Colon (tissue), 2 donors: ENCODE data around the gene ZBTB26.
"Not testable (repeated sequence)": the region's sequence is repeated elsewhere in the genome, so short reads cannot be mapped to it uniquely, and the experiment has no call there.

Experiments used
- FAIRE-seq: peaks from 2 replicates; lab custom pipeline; 2012; peaks lifted over from hg19 to GRCh38; lab: Jason Lieb, UNC
- donor health status: control.
- donor health status: control.

ZBTB26 gene

GRCh38 chr9:122929796-122930354 lies 1.4 kb downstream of the ZBTB26 start:
- FAIRE-seq: no peak

DNA sequence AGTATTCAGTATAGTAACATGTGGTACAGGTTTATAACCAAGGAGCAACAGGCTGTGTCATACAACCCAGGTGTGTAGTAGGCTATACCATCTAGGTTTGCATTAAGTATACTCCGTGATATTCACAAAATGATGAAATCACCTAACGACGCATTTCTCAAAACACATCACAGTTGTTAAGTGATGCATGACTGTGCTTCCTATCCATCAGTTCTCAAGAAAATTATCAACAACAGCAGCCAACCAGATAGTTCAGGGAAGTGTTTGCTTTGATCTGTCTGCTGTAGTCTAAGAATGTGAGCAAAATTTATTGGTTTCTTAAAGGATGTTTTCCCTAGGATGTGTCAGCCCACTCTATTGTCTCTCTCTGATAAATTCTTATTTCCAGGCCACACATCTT lies 7.4 kb downstream of the ZBTB26 start:
- no peak for FAIRE-seq

GRCh38 chr9:122922713-122923112 lies 8.6 kb downstream of the ZBTB26 start:
- FAIRE-seq: no peak

DNA sequence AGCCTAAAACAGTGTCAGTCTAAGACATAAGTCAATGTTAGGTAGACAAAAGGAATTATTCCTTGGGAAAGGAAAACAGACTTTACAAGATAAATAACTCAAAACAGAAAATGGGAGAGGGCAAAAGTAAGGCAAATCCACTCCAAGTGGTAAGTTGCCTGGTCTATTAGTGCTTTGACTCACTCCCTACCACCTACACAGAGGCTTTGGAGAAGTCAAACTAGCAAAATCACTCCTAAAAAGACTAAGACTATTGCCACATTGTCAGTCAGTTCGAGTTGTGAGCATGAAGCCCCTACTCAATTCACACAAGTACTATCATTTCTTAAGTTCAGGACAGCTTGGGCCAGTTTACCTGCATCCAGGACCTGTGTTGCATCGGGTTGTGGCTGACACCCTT lies 13.0 kb downstream of the ZBTB26 start:
- FAIRE-seq: no peak

DNA sequence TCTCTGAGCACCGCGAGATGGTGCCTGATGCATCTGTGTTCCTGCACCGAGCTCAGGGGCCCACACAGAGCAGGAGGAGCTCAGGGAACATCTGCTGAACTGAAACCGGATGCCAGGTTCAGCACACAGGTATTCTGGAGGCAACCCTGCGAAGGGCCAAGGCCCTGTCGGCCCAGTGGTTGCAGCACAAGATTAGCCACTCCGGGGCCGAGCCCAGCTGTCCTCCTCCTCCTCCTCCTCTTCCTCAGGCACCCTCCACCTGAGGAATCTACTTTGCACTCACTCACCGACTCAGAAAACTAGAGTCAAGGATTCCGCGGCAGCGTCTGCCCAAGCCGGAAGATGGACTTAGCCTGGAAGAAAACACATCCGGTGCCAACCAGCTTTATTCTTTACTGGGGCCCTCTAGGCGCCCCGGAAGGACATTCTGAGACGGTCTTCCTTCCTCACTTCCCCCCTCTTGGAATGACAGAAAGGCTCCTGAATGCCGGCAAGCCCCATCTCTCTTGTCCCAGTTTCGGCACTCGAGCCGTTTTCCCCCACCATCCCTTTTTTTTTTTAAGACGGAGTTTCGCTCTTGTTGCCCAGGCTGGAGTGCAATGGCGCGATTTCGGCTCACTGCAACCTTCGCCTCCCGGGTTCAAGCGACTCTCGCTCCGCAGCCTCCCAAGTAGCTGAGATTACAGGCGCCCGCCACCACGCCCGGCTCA lies 18.2 kb downstream of the ZBTB26 start, which contains the start of gene ZBTB6:
ZBTB6 (minus strand) TSS at position 360 of the 710 bp plus-strand sequence. CDS start 1,251 bp downstream, outside the sequence.
- FAIRE-seq: no peak

DNA sequence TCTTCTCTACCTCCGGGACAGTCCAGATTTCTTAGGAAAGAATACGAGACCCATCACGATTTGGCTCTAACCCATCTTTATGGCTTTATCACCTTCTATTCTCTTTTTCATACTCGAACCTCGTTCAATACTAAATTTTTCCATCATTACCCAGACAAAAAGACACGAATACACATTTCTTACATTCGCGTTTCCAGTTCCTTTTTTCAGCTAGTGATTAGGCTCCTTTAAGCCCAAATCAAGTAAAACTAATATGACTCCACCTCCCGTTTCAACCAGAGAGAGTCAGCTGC lies 18.7 kb downstream of the ZBTB26 start:
- FAIRE-seq: no peak

GRCh38 chr9:122906122-122906521 lies 25.2 kb downstream of the ZBTB26 start:
- not testable (repeated sequence) for FAIRE-seq

GRCh38 chr9:122904823-122905710 lies 26.2 kb downstream of the ZBTB26 start, which contains the start of gene RC3H2:
Gene RC3H2, minus strand, starts transcription at chr9:122905359. Its CDS starts 7,850 bp downstream, at chr9:122897509.
- peak; percentile 82 for FAIRE-seq

- no peak for FAIRE-seq
Measured at GRCh38 chr9:122904466-122904822, 26.9 kb downstream of the ZBTB26 start.

DNA sequence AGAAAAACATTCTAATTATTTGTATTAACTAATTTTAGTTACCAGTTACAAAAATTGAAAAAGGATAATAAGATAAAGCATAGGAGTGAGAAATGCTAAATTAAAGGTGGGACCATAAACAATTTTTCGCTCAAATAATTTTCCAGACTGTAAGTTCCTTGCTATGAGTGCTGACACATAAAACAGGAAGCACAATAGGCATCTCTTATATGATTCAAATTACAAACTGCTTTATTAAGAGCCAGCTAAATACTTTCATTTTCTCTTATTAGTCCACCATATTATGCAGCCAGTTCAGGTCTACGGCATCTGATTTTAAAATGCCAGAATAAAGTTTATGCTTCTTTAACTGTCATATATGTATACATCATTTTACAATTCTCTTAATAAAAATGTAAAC lies 30.5 kb downstream of the ZBTB26 start:
- no peak for FAIRE-seq

GRCh38 chr9:122897969-122898368 lies 33.3 kb downstream of the ZBTB26 start:
- FAIRE-seq: no peak

DNA sequence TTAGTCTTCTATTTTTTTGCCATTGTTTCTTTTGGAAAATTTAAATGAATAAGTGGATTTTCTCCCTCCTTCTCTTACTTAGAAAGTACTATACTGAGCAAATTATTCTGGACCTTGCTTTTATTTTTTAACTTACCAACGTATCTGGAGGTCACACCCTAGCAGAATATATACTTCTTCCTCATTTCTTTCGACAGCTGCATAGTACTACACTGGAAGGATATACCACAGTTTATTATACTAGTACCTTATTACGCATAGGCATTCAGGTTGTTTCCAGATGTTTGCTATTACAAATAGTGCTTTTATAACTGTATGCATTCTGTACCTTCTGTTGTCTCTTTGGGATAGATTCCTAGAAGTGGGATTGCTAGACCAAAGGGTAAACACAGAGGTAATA lies 42.8 kb downstream of the ZBTB26 start:
- FAIRE-seq: no peak

GRCh38 chr9:122883125-122883524 lies 48.2 kb downstream of the ZBTB26 start:
- FAIRE-seq: no peak

- no peak for FAIRE-seq
Measured at GRCh38 chr9:122879443-122879842, 51.9 kb downstream of the ZBTB26 start.

DNA sequence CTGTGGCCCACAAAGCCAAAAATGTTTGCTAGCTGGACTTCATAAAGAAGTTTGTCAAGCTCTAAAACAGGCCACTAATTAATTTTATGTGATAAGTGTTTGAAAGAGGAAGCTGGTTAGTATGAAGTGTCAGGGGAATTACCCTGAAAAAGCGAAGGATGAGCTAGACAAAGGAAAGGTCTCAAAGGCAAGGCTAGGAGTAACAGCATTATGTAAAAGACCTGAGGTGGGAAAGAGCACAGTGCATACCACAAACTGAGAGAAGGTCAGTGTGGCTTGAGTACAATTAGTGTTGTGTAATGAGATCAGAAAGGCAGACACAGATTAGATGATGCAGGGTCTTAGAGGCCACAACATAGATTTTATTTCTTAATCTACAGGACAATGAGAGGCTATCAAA lies 55.8 kb downstream of the ZBTB26 start:
- no peak for FAIRE-seq

- FAIRE-seq: not testable (repeated sequence)
Measured at GRCh38 chr9:122867276-122867675, 64.0 kb downstream of the ZBTB26 start.

GRCh38 chr9:122866079-122866478 lies 65.2 kb downstream of the ZBTB26 start:
- peak; percentile 41 for FAIRE-seq
